Activated CD4-positive, alpha-beta T cell treated with anti-CD3 and anti-CD28 coated beads for 24 hours (primary cell): ENCODE data around the gene ANK2.

Source experiments
- DNase-seq, 2 donors: peaks; one replicate each; pipeline ENCODE4 v3.0.0-alpha.2; 2020; ENCODE audit warnings: low read depth in 2 of 2

ANK2 gene

GRCh38 chr4:113049421-113050370, at the start of gene ANK2:
Gene ANK2, plus strand, starts transcription at chr4:113049653. Its CDS starts 76 bp downstream, at chr4:113049729.
- no peak for DNase-seq

GRCh38 chr4:113003841-113004240, 45.6 kb upstream of the ANK2 start:
- DNase-seq, result no peak

DNA sequence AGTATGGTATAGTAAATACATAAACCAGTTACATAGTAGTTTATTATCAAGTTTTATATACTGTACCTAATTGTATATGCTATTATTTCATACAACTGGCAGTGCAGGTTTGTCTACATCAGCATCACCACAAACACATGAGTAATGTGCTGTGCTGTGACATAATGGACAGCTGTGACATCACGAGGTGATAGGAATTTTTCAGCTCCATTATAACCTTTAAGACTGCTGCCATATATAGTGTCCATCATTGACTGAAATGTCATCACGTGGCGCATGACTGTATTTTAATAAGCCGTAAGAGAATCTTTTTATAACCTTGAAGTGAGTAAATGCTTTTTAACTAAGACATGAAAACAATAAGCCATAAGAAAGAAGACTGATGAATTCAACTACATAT, 44.8 kb upstream of the ANK2 start:
- DNase-seq, result no peak

DNA sequence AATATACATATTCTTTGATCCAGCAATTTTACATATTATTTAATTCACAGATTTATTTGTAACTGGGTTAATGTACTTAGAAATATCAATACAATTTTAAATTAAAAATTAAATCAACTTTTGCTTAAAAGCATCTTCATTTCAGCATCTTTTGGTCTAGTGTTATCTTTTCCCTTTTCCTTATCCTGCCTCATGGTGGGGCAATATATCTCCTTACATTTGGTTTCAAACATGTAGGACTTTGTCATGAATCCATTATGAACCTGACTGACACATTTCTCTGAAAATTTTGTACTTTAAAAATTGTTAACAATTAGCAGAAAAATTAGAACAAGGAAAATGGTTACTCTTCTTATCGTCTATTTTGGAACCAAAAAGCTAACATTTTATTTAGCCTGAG, 42.8 kb upstream of the ANK2 start:
- no peak for DNase-seq

GRCh38 chr4:113007151-113007550, 42.3 kb upstream of the ANK2 start:
- DNase-seq, result no peak

- DNase-seq, result no peak
Observed at GRCh38 chr4:113008135-113008534, 41.3 kb upstream of the ANK2 start.

- no peak for DNase-seq
Observed at GRCh38 chr4:113008716-113009115, 40.7 kb upstream of the ANK2 start.

GRCh38 chr4:113009461-113009860, 40.0 kb upstream of the ANK2 start:
- DNase-seq, result no peak

- DNase-seq, result no peak
Observed at GRCh38 chr4:113012122-113012725, 37.2 kb upstream of the ANK2 start.

DNA sequence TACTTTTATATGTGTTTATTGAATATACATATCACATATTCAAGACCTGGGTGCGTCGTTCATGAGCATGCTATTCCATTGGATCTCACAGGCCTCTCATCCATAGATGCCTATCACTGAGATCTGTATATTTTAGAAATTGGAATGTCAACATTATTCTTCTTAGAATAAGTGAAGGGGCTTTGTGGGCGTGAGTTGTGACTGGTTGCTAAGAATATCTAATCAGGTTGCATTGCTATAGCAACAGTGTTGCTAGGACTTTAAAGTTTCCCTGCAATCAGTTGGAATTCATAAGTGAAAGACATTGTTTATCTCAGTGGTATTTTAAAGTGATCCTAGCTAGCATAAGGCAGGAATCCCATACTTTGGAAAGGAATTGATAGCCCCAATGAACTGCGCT, 36.7 kb upstream of the ANK2 start:
- DNase-seq, result no peak

DNA sequence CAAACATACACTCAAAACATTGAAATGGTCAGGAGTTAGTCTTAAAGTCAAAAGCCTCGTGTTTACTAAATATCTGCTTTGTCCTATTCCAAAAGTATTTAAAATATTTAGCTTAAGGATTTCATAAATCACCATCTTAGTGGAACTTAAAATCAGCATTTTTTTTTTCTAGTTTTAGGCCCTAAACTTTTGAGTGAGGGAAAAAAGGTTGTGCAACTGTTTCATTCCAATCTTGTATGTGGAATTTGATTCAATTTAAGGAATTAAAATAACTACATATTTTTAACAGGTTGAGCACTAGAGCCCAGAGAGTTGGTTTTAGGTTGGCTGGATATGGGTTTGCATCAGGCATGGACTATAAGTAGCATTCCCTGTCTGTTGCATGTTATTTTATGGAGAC, 35.7 kb upstream of the ANK2 start:
- no peak for DNase-seq

- no peak for DNase-seq
Observed at GRCh38 chr4:113016377-113016776, 33.1 kb upstream of the ANK2 start.

DNA sequence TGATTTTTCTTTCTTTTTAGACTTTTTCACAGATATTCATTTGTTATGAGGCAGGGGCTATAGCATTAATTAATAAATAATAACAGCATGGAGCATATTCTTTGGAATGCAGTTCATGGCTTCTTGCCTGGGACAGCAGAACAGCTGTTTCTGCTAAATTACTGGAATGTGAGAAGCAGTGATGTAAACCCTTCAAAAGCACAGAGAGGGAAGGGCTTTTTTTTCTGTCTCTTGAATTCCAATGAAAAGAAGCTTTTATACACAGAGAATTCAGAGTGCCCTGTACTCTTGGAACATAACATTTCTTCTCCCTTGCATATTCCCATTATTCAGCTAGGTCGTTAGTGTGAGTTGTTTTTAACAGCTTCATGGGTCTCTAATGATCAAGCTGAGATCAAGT, 28.5 kb upstream of the ANK2 start:
- DNase-seq, result no peak

- DNase-seq, result no peak
Observed at GRCh38 chr4:113024388-113024787, 25.1 kb upstream of the ANK2 start.

DNA sequence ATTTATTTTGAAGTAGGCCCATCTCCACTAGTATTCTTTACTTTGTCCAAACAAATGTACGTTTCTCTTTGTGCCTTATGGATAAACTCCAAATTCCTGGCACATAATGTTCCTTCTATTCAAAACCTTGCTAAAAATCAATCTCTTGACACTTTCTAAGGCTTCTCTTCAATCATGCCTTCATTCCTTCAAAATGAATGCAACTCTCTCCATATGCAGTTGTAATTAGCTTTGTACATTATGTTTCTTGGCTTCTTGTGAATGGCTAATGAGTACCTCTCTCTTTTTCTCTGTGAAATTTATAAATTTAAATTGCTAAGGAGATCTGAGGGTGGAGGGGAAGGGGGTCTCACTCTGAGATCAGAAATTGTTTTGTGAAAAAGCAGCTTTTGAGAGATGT, 24.0 kb upstream of the ANK2 start:
- DNase-seq, result no peak

GRCh38 chr4:113026556-113026955, 22.9 kb upstream of the ANK2 start:
- no peak for DNase-seq

GRCh38 chr4:113028074-113028473, 21.4 kb upstream of the ANK2 start:
- no peak for DNase-seq

GRCh38 chr4:113031212-113031611, 18.2 kb upstream of the ANK2 start:
- no peak for DNase-seq

DNA sequence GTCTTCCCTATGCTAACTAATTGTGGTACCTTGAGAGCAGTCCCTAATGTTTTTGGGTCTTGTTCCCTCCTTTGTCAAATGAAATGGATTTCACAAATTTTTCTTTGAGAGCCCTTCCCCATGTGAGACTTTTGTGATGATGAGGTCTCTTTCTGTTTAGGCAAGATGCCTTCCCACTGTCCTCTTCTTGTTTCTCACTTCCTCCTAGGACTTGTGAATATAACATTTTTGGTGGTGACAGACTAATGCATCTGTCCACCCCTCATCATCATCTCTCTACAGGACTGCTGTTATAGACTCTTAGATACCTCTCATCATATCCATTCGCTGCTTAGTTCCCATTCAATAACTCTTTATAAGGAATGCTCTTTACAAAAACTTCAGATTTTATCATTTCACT, 8.7 kb upstream of the ANK2 start:
- no peak for DNase-seq

DNA sequence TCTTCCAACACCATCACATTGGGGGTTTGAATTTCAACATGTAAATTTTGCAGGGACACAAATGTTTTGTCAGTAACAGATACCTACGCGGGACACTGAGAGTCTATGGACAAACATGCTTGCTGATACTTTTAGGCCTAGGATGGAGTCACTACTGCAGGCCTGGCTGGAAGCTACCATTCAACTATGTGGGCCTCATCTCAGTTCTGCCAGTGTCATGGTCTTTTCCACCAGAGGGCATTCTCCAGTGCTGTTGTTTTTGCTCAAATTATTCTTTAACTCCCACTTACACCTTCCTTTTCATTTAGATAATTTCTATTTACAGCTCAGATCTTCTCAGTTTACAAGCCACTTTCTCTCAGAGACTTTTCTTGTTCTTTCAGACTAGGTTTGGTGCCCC, 7.0 kb upstream of the ANK2 start:
- DNase-seq, result no peak

DNA sequence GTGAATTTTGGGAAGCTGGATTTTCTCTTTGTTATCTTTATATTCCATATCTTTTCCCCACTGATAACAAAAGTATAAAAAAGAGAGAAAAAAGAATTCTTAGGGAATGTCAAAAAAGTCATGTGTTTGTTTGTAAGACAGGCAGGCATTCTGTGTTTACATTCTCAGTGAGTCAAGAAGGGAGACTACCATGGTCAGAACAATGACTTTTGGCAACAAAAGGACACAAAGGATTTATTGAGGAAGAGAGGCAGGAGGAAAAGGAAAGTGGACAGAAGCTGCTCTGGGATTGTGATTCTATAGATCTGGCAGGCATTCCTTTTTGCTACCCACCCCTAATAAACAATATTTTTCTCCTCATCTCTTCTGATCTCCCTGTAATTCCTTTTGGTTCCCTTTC, 5.9 kb upstream of the ANK2 start:
- no peak for DNase-seq

- DNase-seq, result no peak
Observed at GRCh38 chr4:113050371-113050755, 910 bp downstream of the ANK2 start.

DNA sequence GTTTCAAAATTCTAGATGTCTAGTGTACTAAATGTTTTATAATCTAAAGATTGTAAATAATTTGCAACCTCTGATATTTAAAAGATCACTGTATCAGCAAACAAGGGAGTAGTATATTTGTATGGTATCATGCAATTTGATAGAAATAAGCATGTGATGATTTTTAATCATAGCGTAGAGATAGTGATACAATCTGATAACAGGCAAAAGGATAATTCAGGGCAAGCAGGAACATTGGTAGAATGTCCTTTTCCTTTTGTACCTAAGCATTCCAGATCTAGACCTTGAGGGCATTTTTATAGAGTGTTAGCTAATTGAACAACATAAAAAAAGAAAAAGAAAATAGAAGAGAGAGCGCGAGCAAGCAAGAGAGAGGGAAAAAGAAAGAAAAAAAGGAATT, 1.4 kb downstream of the ANK2 start:
- no peak for DNase-seq
